Progenitor cell of endocrine pancreas (in vitro differentiated cells): ENCODE data around the gene OR2H2. TPM values are rescaled to one million over a fixed set of nuclear protein-coding genes. Genes with fewer than 3 reads are reported as not detected.

ENCODE experiments used
- DNase-seq: peaks from one replicate; pipeline ENCODE4 v3.0.0; 2021; ENCODE audit warnings: low spot score; ENCODE audit not compliant: unreplicated experiment
- H3K27ac Mint-ChIP-seq: 2 replicates; pipeline ENCODE4 v1.8.0; 2021; ENCODE audit warnings: mild to moderate bottlenecking, moderate library complexity, mixed read lengths
- H3K27me3 Mint-ChIP-seq: 2 replicates; pipeline ENCODE4 v1.8.0; 2021; ENCODE audit warnings: mixed read lengths
- H3K36me3 Mint-ChIP-seq: 2 replicates; pipeline ENCODE4 v1.8.0; 2022; ENCODE audit warnings: mixed read lengths; ENCODE audit not compliant: insufficient read depth
- H3K4me1 Mint-ChIP-seq: 2 replicates; pipeline ENCODE4 v1.8.0; 2021; ENCODE audit warnings: low read depth, mixed read lengths
- H3K4me3 Mint-ChIP-seq: 2 replicates; pipeline ENCODE4 v1.8.0; 2021; ENCODE audit warnings: low read depth, mild to moderate bottlenecking, moderate library complexity, mixed read lengths
- H3K9me3 Mint-ChIP-seq: 2 replicates; pipeline ENCODE4 v1.8.0; 2021; ENCODE audit warnings: low read depth, mixed read lengths
- CTCF ChIP-seq: fragments of 200-600 bp; sonication (generic); IDR thresholded peaks from one replicate; pipeline ENCODE4 v1.5.0; 2021; ENCODE audit warnings: antibody characterized with exemption, mild to moderate bottlenecking; ENCODE audit not compliant: unreplicated experiment
- total RNA-seq: library from RNA; stranded (reverse); gene quantifications from 2 replicates; pipeline ENCODE4 v1.2.1, GENCODE V29; 2021

OR2H2 gene
- total RNA-seq, 1 donor from 2014 or later: not detected

- no peaks in the 10 kb centered on the region for H3K36me3 Mint-ChIP-seq
- peaks cover 10% of the 10 kb centered on the region for H3K4me1 Mint-ChIP-seq
- peaks cover 12% of the 10 kb centered on the region for H3K27me3 Mint-ChIP-seq
- no peak for DNase-seq
- H3K27ac Mint-ChIP-seq: no peak overlapping the region
- no peak for TF ChIP-seq CTCF
- H3K4me3 Mint-ChIP-seq: no peak overlapping the region
- H3K9me3 Mint-ChIP-seq: no peaks in the 10 kb centered on the region
These were observed 52.3 kb downstream of the OR2H2 start for GRCh38 chr6:29637247-29637646.

Other genes with a start within 250 kb of the OR2H2 start
- not detected in 2 replicates for gene OR5V1, start 216.3 kb upstream of the OR2H2 start, total RNA-seq
- gene OR12D3, start 209.8 kb upstream of the OR2H2 start, total RNA-seq: not detected in 2 replicates
- not detected in 2 replicates for gene OR12D2, start 189.5 kb upstream of the OR2H2 start, total RNA-seq
- not detected in 2 replicates for gene OR12D1, start 170.2 kb upstream of the OR2H2 start, total RNA-seq
- not detected in 2 replicates for gene OR10C1, start 145.8 kb upstream of the OR2H2 start, total RNA-seq
- gene OR11A1, start 128.1 kb upstream of the OR2H2 start, total RNA-seq: not detected in 2 replicates
- not detected in 2 replicates for gene OR2H1, start 128.0 kb upstream of the OR2H2 start, total RNA-seq
- gene MAS1L, start 97.2 kb upstream of the OR2H2 start, total RNA-seq: not detected in 2 replicates
- 1.9 and 2.6 TPM in 2 replicates for gene UBD, start 25.4 kb upstream of the OR2H2 start, total RNA-seq
- 120 and 127 TPM in 2 replicates for gene GABBR1, start 48.1 kb downstream of the OR2H2 start, total RNA-seq
- gene MOG, start 72.0 kb downstream of the OR2H2 start, total RNA-seq: not detected in 2 replicates
- 0.14 TPM in 1 of 2 replicates, not detected in the other for gene ZFP57, start 96.0 kb downstream of the OR2H2 start, total RNA-seq
- gene HLA-F, start 138.3 kb downstream of the OR2H2 start, total RNA-seq: 1.1 TPM in 1 of 2 replicates, not detected in the other
- gene HLA-G, start 242.7 kb downstream of the OR2H2 start, total RNA-seq: 0.38 TPM in 1 of 2 replicates, not detected in the other